GM12892 (cell line): ENCODE measurements around the gene SRCIN1.

Source experiments
- POLR2A ChIP-seq: IDR thresholded peaks from 2 replicates; pipeline ENCODE4 v1.6.1; 2011; ENCODE audit warnings: low read depth, low read length, control low read depth
- POLR2AphosphoS5 ChIP-seq: IDR thresholded peaks from 2 replicates; pipeline ENCODE4 v1.6.1; 2011; ENCODE audit warnings: low read depth, low read length, control low read depth
- TAF1 ChIP-seq: IDR thresholded peaks from 2 replicates; pipeline ENCODE4 v1.6.1; 2011; ENCODE audit warnings: low read depth, mild to moderate bottlenecking, control low read depth, low read length, borderline replicate concordance

GRCh38 chr17:38579083-38579480 is 26.7 kb downstream of the SRCIN1 start:
- TF ChIP-seq POLR2AphosphoS5: no peak
- TF ChIP-seq POLR2A: no peak
- TF ChIP-seq TAF1: no peak
